H9 (cell line): Measurements from ENCODE around the gene RCN1. TPM values are rescaled to one million over a fixed set of nuclear protein-coding genes. Genes with fewer than 3 reads are reported as not detected.

Source experiments
- DNase-seq: peaks from one replicate; pipeline ENCODE4 v3.0.0-alpha.2; 2017
- H2AFZ ChIP-seq: one replicate; pipeline ENCODE4 v1.6.1; 2013; ENCODE audit warnings: mild to moderate bottlenecking, low read length, control low read depth, moderate library complexity
- H2AK5ac ChIP-seq: 2 replicates; pipeline ENCODE4 v1.6.1; 2013; ENCODE audit warnings: low read length, control low read depth, mixed read lengths; ENCODE audit not compliant: insufficient read length
- H2BK120ac ChIP-seq: one replicate; pipeline ENCODE4 v1.6.1; 2013; ENCODE audit warnings: low read depth, mild to moderate bottlenecking, low read length, control low read depth, inconsistent platforms; ENCODE audit not compliant: poor library complexity, severe bottlenecking
- H2BK12ac ChIP-seq: 2 replicates; pipeline ENCODE4 v1.6.1; 2013; ENCODE audit warnings: low read length, control low read depth, mixed read lengths, low read depth; ENCODE audit not compliant: insufficient read length
- H2BK15ac ChIP-seq: 2 replicates; pipeline ENCODE4 v1.6.1; 2013; ENCODE audit warnings: low read depth, low read length, control low read depth
- H2BK20ac ChIP-seq: one replicate; pipeline ENCODE4 v1.6.1; 2013; ENCODE audit warnings: low read depth, mild to moderate bottlenecking, low read length, control low read depth, inconsistent platforms; ENCODE audit not compliant: poor library complexity, severe bottlenecking
- H2BK5ac ChIP-seq: 2 replicates; pipeline ENCODE4 v1.6.1; 2013; ENCODE audit warnings: low read length, control low read depth, mixed read lengths; ENCODE audit not compliant: insufficient read length
- H3K14ac ChIP-seq: 2 replicates; pipeline ENCODE4 v1.6.1; 2013; ENCODE audit warnings: low read length, control low read depth; ENCODE audit not compliant: insufficient read depth
- H3K18ac ChIP-seq: 2 replicates; pipeline ENCODE4 v1.6.1; 2013; ENCODE audit warnings: low read depth, mild to moderate bottlenecking, mixed read lengths, low read length, control low read depth; ENCODE audit not compliant: insufficient read length
- H3K23ac ChIP-seq: 2 replicates; pipeline ENCODE4 v1.6.1; 2013; ENCODE audit warnings: low read length, control low read depth, mixed read lengths, low read depth; ENCODE audit not compliant: insufficient read length
- H3K23me2 ChIP-seq: 2 replicates; pipeline ENCODE4 v1.6.1; 2013; ENCODE audit warnings: low read depth, mild to moderate bottlenecking, mixed read lengths, low read length, control low read depth; ENCODE audit not compliant: insufficient read length, poor library complexity, severe bottlenecking
- H3K27ac ChIP-seq: 2 replicates; pipeline ENCODE4 v1.5.1; 2013; ENCODE audit warnings: low read length, control low read depth, mixed read lengths, low read depth; ENCODE audit not compliant: insufficient read length
- H3K27me3 ChIP-seq: 2 replicates; pipeline ENCODE4 v1.6.1; 2013; ENCODE audit warnings: low read length, control low read depth, inconsistent platforms; ENCODE audit not compliant: insufficient read depth
- H3K4ac ChIP-seq: 2 replicates; pipeline ENCODE4 v1.6.1; 2013; ENCODE audit warnings: low read depth, mild to moderate bottlenecking, control low read depth, inconsistent platforms, low read length, moderate library complexity
- H3K4me1 ChIP-seq: 2 replicates; pipeline ENCODE4 v1.6.1; 2013; ENCODE audit warnings: low read length, control low read depth, inconsistent platforms; ENCODE audit not compliant: insufficient read depth
- H3K4me2 ChIP-seq: 2 replicates; pipeline ENCODE4 v1.6.1; 2013; ENCODE audit warnings: low read length, control low read depth, mixed read lengths; ENCODE audit not compliant: insufficient read length, insufficient read depth
- H3K56ac ChIP-seq: 2 replicates; pipeline ENCODE4 v1.6.1; 2013; ENCODE audit warnings: low read depth, mild to moderate bottlenecking, mixed read lengths, low read length, control low read depth; ENCODE audit not compliant: insufficient read length
- H3K79me1 ChIP-seq: 2 replicates; pipeline ENCODE4 v1.6.1; 2013; ENCODE audit warnings: low read depth, mild to moderate bottlenecking, moderate library complexity, low read length, control low read depth, inconsistent platforms; ENCODE audit not compliant: insufficient read depth, poor library complexity, severe bottlenecking
- H3K79me2 ChIP-seq: 2 replicates; pipeline ENCODE4 v1.6.1; 2013; ENCODE audit warnings: low read length, control low read depth, inconsistent platforms; ENCODE audit not compliant: insufficient read depth
- H3K9ac ChIP-seq: 2 replicates; pipeline ENCODE4 v1.6.1; 2013; ENCODE audit warnings: low read length, control low read depth, mixed read lengths; ENCODE audit not compliant: insufficient read length; ENCODE audit errors: extremely low read depth
- H3K9me3 ChIP-seq: one replicate; pipeline ENCODE4 v1.6.1; 2013; ENCODE audit warnings: low read depth, low read length, inconsistent platforms; ENCODE audit not compliant: control insufficient read depth
- H3T11ph ChIP-seq: one replicate; pipeline ENCODE4 v1.6.1; 2013; ENCODE audit warnings: mild to moderate bottlenecking, low read length, control low read depth, inconsistent platforms
- H4K20me1 ChIP-seq: one replicate; pipeline ENCODE4 v1.6.1; 2013; ENCODE audit not compliant: control insufficient read depth, insufficient read length, insufficient read depth
- H4K5ac ChIP-seq: 2 replicates; pipeline ENCODE4 v1.6.1; 2013; ENCODE audit warnings: low read depth, mild to moderate bottlenecking, mixed read lengths, low read length, control low read depth; ENCODE audit not compliant: insufficient read length
- H4K8ac ChIP-seq: replicated peaks from 2 replicates; pipeline ENCODE4 v1.6.1; 2013; ENCODE audit warnings: low read length, control low read depth, mixed read lengths, low read depth; ENCODE audit not compliant: insufficient read length
- H4K91ac ChIP-seq: 2 replicates; pipeline ENCODE4 v1.6.1; 2013; ENCODE audit warnings: low read depth, mild to moderate bottlenecking, moderate library complexity, mixed read lengths, low read length, control low read depth; ENCODE audit not compliant: insufficient read length
- H3K27ac Mint-ChIP-seq, 3 experiments: 2 replicates in 2 of 3; 3 replicates in 1 of 3; pipeline ENCODE4 v1.8.0; 2020 to 2021; ENCODE audit warnings: mixed read lengths in 3 of 3, mild to moderate bottlenecking in 1 of 3, moderate library complexity in 1 of 3
- H3K27me3 Mint-ChIP-seq: 2 replicates; pipeline ENCODE4 v1.8.0; 2021; ENCODE audit warnings: low read depth, mild to moderate bottlenecking, moderate library complexity, mixed read lengths
- H3K36me3 Mint-ChIP-seq, 3 experiments: 2 replicates in 2 of 3; 3 replicates in 1 of 3; pipeline ENCODE4 v1.8.0; 2020 to 2021; ENCODE audit warnings: low read depth in 3 of 3, mixed read lengths in 3 of 3; ENCODE audit not compliant: insufficient read depth in 1 of 3
- H3K4me1 Mint-ChIP-seq, 2 experiments: 2 replicates each; pipeline ENCODE4 v1.8.0; 2020; ENCODE audit warnings: mixed read lengths in 2 of 2
- H3K4me3 Mint-ChIP-seq, 2 experiments: 2 replicates in 1 of 2; 3 replicates in 1 of 2; pipeline ENCODE4 v1.8.0; 2020 to 2021; ENCODE audit warnings: mild to moderate bottlenecking in 2 of 2, mixed read lengths in 2 of 2, moderate library complexity in 1 of 2
- H3K9me3 Mint-ChIP-seq, 2 experiments: 2 replicates in 1 of 2; 3 replicates in 1 of 2; pipeline ENCODE4 v1.8.0; 2020; ENCODE audit warnings: mild to moderate bottlenecking in 2 of 2, mixed read lengths in 2 of 2, moderate library complexity in 1 of 2
- CTCF ChIP-seq: fragments of 200-600 bp; sonication (generic); conservative IDR thresholded peaks from 3 replicates; pipeline ENCODE4 v1.8.0; 2021; ENCODE audit warnings: antibody characterized with exemption, mild to moderate bottlenecking
- WGBS: extraction: QIAGEN DNeasy Blood & Tissue Kit; methylation state at CpG from one replicate; pipeline ENCODE4 v1.1.7; 2013; ENCODE audit warnings: missing lambda C conversion rate, low lambda C conversion rate, mixed read lengths; ENCODE audit not compliant: insufficient read length; ENCODE audit errors: extremely low coverage; 5-methylcytosine and 5-hydroxymethylcytosine counted together
- total RNA-seq: library from RNA; stranded (reverse); gene quantifications from 2 replicates; pipeline ENCODE4 v1.2.1, GENCODE V29; 2021

The RCN1 gene
- total RNA-seq, 1 experiment from 2014 or later: 109 TPM

GRCh38 chr11:32107647-32108046, 16.8 kb downstream of the RCN1 start:
- H3K4me1 Mint-ChIP-seq: peaks cover 5 to 7% of the 10 kb centered on the region in 2 experiments; a peak in 1 of 4 replicates
- WGBS: no CpG with 5 or more reads among the region's 6 CpGs
- H3K9me3 Mint-ChIP-seq: no peaks in the 10 kb centered on the region

More at GRCh38 chr11:32107647-32108046, 16.8 kb downstream of the RCN1 start:
- no peaks in the 10 kb centered on the region for H4K20me1 ChIP-seq
- H2BK20ac ChIP-seq: no peak overlapping the region
- no peak for TF ChIP-seq CTCF
- H3K4me1 ChIP-seq: no peaks in the 10 kb centered on the region
- H4K8ac ChIP-seq: no peak overlapping the region
- peaks cover 9 to 31% (median 21%) of the 10 kb centered on the region in 3 experiments; a peak in 6 of 7 replicates for H3K36me3 Mint-ChIP-seq
- no peak overlapping the region for H3K4me3 Mint-ChIP-seq
- H3K79me1 ChIP-seq: no peaks in the 10 kb centered on the region
- H3K56ac ChIP-seq: no peak overlapping the region
- no peak overlapping the region for H3K18ac ChIP-seq
- H3K79me2 ChIP-seq: no peaks in the 10 kb centered on the region
- no peak overlapping the region for H3K23ac ChIP-seq
- no peak overlapping the region for H2AK5ac ChIP-seq
- no peak overlapping the region for H3K14ac ChIP-seq
- H3K27ac ChIP-seq: no peak overlapping the region
- no peak overlapping the region for H2BK120ac ChIP-seq
- no peak overlapping the region for H2BK15ac ChIP-seq
- peaks cover 3% of the 10 kb centered on the region; the same call in 1 of the 2 replicates for H3K27me3 Mint-ChIP-seq
- H4K5ac ChIP-seq: no peak overlapping the region
- no peak overlapping the region for H3K9ac ChIP-seq
- H3K27ac Mint-ChIP-seq: no peak overlapping the region
- H3K23me2 ChIP-seq: no peaks in the 10 kb centered on the region
- H3K9me3 ChIP-seq: no peaks in the 10 kb centered on the region
- DNase-seq: no peak
- no peak overlapping the region for H3K4ac ChIP-seq
- H4K91ac ChIP-seq: no peak overlapping the region
- no peak overlapping the region for H2BK5ac ChIP-seq
- no peak overlapping the region for H2BK12ac ChIP-seq
- no peak overlapping the region for H2AFZ ChIP-seq
- no peak overlapping the region for H3T11ph ChIP-seq
- H3K27me3 ChIP-seq: no peaks in the 10 kb centered on the region; the same call in 1 of the 2 replicates
- H3K4me2 ChIP-seq: no peak overlapping the region
